ENCODE data around the gene C16orf74.

C16orf74 gene

DNA sequence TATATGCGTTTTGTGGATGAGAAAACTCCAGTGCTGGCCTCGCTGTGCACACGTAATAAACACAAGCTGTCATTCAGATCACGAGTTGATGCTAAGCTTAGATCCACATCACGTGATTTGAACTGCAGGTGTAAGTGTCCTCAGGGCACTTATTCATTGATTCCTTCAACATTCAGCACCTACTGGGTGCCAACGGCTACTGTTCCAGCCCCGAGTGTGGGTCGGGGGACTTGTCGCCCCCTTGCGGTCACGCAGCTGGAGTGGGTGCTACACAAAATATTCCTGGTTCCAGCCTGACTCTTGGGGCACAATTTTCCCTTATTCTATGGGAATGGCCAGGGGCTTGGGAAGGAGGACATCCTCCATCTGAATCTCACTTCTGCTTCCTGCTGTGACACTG, 32.2 kb downstream of the C16orf74 start:
- DNase-seq (ENCODE audit: low read depth in 2 of 2) = no peak

- DNase-seq (ENCODE audit: low read depth in 2 of 2) = no peak
Measured at GRCh38 chr16:85718153-85718477, 32.8 kb downstream of the C16orf74 start.

DNA sequence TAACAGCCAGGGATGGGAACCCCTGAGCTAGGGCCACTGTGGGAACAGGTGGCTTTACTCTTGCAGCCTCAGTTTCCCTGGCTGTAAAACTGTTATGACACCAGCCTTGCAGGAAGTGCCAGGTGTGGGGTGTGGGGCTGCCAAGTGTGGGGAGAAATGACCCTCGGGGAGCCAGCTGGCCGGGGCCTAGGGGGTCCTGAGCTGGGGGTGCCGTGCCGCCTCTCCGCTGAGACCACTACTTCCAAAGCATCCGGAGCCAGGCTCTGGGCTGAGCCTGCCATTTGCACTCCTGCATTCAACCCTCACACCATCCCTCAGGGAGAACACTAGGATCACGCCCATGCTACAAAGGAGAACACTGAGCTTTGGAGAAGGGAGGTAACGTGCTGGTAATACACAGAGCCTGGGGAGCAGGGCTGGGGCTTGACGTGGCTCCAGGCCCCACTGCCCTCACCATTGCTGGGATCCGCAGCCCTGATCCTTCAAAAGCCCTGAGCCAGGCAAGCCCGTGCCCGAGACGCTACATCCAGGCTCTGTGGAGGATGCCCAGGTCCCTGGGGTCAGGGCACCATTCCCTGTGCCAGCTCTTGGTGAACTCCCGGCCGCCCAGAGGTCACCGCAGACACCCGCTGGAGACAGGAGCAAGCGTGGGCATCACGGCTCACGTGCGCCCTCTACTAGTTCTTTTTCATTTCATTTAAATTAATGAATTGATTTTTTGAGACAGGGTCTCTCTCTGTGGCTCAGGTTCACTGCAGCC, 33.3 kb downstream of the C16orf74 start:
- DNase-seq (ENCODE audit: low read depth in 2 of 2) = peak; percentile 5 to 15

DNA sequence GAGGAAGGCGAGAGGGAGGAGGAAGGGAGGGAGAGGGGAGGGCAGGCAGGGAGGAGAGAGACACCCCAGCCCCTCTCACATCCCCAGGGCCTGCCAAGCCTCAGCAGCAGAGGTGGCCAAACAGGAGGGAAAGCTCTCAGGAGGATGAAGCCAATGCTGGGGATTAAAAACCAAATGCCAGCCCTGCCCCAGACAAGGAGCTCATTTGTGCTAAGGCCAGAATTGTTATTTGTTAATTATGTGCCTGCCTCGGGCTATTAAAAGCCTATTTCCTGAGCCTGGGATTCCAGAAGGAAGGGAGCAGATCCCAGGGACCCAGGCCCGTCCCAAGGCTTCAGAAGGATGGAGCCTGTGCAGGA, 34.2 kb downstream of the C16orf74 start:
- DNase-seq (ENCODE audit: low read depth in 2 of 2) = no peak

GRCh38 chr16:85716022-85716679, 34.7 kb downstream of the C16orf74 start:
- no peak for DNase-seq (ENCODE audit: low read depth in 2 of 2)

GRCh38 chr16:85715169-85716021, 35.5 kb downstream of the C16orf74 start:
- no peak for DNase-seq (ENCODE audit: low read depth in 2 of 2)

DNA sequence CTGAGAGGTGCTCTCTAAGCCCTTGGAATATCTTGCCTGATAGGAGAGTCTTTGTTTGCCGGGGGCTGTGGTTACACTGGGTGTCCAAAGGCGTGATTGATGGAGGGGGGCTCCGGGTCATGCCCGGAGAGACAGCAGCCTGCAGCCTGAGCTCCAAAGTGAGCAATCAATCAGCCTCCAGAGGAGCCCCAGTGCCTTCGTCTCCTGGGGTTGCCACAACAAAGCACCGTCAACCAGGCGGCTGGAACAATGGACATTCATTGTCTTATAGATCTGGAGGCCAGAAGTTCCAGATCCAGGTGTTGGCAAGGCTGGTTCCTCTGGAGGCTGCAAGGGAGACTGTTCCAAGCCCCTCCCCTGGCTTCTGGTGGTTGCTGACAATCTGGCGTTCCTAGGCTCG, 38.1 kb downstream of the C16orf74 start:
- DNase-seq (ENCODE audit: low read depth in 2 of 2) = no peak

- no peak for DNase-seq (ENCODE audit: low read depth in 2 of 2)
Measured at GRCh38 chr16:85711982-85712587, 38.8 kb downstream of the C16orf74 start.

GRCh38 chr16:85710732-85711131, 40.2 kb downstream of the C16orf74 start:
- DNase-seq (ENCODE audit: low read depth in 2 of 2) = no peak

DNA sequence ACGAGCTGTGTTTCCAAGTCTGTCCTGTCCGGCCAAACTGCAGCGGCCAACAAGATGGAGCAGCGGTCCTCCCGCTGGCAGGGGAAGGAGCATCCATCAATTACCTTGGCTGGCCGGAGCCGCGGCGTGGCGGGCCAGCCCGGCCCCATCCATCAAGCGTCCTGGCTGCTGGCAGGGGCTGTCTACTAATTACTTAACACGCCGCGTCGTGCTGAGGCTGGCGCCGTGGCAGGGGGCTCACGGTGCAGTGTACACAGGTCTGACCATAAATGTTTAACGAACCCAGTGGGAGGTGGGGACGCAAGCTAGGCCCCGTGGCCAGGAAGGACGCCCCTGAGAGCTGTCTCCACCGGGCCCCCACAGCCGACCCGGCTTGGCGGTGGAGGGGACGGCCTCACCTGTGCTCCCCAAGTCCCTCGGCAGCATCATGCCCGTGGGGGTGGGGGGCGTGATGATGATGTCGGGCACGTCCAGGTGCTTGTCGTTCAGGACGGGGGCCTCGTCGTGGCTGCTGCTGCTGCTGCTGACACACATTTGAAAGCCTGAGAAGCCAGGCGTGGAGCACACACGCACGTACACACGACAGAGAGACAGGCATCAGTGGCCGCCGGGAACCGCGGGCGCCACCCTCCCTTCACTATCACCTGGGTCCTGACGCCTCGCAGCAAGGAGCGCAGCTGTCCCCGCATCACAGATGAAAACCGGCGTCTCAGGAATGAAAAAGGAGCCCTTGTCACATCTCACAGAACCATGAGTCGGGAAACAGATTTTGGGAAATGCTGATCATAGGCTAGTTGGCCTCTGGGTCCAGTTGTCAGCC, 40.9 kb downstream of the C16orf74 start:
- no peak for DNase-seq (ENCODE audit: low read depth in 2 of 2)

GRCh38 chr16:85708338-85708737, 42.6 kb downstream of the C16orf74 start:
- DNase-seq (ENCODE audit: low read depth in 2 of 2) = no peak

GRCh38 chr16:85707528-85708095, 43.3 kb downstream of the C16orf74 start:
- DNase-seq (ENCODE audit: low read depth in 2 of 2) = no peak

DNA sequence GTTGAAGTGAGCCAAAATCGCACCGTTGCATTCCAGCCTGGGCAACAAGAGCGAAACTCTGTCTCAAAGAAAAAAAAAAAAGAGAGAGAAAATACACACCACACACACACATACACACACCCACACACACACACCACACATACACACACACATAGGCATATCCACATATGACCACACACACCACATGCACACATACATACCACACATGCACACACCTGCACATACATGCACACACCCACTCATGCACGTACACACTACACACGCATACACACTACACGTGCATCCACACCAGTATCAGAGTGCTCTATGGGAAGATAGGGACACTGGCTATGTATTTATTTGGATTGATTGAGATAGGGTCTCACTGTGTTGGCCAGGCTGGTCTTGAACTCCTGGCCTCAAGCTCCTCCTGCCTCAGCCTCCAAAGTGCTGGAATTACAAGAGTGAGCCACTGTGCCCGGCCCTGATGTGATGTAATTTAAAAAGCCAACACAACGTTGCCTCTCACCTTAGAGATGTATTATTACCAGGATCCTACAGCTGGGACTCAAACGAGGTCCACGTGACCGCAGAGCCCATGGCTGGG, 44.4 kb downstream of the C16orf74 start:
- no peak for DNase-seq (ENCODE audit: low read depth in 2 of 2)

GRCh38 chr16:85704900-85705846, 45.7 kb downstream of the C16orf74 start:
- no peak for DNase-seq (ENCODE audit: low read depth in 2 of 2)

GRCh38 chr16:85704011-85704410, 46.9 kb downstream of the C16orf74 start:
- no peak for DNase-seq (ENCODE audit: low read depth in 2 of 2)

DNA sequence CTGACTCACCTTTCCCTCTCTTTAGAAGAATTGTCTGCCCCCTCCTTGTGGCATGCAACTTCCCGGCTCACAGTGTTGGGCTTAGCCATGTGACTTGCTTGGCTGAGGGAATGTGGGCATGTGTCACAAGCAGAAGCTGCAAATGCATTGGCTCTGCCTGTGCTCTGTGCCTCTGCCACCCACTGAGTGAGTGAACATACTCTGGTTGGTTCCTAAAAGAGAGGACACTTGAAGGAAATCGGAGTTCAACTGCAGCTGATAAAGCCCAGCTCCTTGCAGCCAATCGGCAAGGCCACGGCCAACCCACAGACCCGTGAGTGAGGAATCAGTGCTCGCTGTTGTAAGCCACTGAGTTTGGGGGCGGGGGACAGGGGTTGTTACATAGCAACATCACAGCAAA, 51.3 kb downstream of the C16orf74 start:
- no peak for DNase-seq (ENCODE audit: low read depth in 2 of 2)

DNA sequence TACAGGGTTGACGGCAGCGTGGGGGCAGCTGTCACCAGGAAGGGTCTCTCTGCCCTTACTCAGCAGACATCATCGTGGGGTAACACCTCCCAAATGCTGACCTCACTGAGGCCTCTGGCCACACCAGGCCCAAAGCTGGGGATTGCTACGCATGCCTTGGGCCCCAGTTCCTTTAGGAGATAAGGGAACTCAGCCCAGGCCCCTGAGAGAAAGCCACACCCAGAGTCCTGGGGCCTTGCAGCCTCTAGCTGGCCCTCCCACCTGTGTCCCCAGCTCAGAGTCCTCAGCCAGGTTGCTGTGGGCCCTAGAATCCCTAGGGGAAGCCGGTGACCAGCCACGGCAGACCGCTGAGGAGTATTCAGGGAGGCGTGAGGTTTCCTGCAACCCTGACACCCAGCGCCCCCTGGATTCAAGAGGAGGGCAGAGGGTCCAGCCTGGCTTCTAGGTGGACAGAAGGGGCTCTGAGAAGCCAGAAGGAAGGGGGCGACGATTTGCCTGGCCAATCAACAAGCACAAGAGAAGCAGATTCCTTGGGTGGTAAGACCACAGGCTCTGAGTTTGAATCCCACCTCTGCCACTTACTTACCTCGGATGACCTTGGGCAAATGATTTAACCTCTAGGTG, 51.8 kb downstream of the C16orf74 start:
- DNase-seq (ENCODE audit: low read depth in 2 of 2) = no peak

DNA sequence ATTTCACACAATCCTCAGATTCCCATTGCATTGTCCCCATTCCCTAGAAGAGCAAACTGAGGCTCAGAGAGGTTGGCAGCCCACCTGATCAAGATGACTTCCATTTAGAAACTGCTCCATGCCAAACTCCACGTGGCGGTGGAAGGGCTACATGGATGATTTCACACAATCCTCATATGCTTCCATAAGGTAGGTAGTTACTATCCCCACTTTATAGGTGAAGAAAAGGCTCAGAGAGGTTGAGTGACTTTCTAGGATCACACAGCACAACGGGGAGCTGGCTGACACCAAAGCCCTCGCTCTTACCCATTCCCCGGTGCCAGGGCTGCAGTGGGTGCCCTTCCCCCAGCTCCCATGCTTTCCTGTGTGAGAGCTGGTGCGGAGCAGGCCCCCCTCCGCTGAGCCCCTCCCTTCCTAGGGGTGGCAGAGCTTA, 52.4 kb downstream of the C16orf74 start:
- no peak for DNase-seq (ENCODE audit: low read depth in 2 of 2)

GRCh38 chr16:85697431-85697830, 53.5 kb downstream of the C16orf74 start:
- DNase-seq (ENCODE audit: low read depth in 2 of 2) = no peak
